Lung microvascular endothelial cell (primary cell): ENCODE results near the gene SYT15. TPM values are rescaled to one million over a fixed set of nuclear protein-coding genes. Genes with fewer than 3 reads are reported as not detected.

Experiments
- total RNA-seq: library from RNA; depleted of rRNA; stranded (reverse); fragments of >200 nt; gene quantifications from 2 replicates; pipeline ENCODE4 v1.2.1, GENCODE V29; 2014

Gene SYT15
- total RNA-seq, 1 donor from 2014 or later, result 0.79 TPM

Other genes starting within 250 kb of the SYT15 start
- gene ANXA8L1, start 203.4 kb upstream of the SYT15 start, total RNA-seq, result not detected in 2 replicates
- gene NPY4R, start 113.2 kb upstream of the SYT15 start, total RNA-seq, result not detected in 2 replicates
- gene GPRIN2, start 22.5 kb upstream of the SYT15 start, total RNA-seq, result not detected in 2 replicates